Adipocyte (in vitro differentiated cells): ENCODE results near the gene PIEZO2.
A peak's percentile ranks its signal among the peaks of the same experiment; 100 is the strongest.

Source experiments
- DNase-seq: peaks from one replicate; pipeline ENCODE4 v3.0.0-alpha.2; 2015; ENCODE audit warnings: low read depth
- H3K27me3 ChIP-seq: replicated peaks from 2 replicates; pipeline ENCODE4 v1.7.0; 2013; ENCODE audit warnings: mild to moderate bottlenecking, low read length, moderate library complexity; ENCODE audit not compliant: control insufficient read depth, insufficient read depth
- H3K36me3 ChIP-seq: 2 replicates; pipeline ENCODE4 v1.7.0; 2013; ENCODE audit warnings: low read length, mild to moderate bottlenecking, moderate library complexity; ENCODE audit not compliant: control insufficient read depth, insufficient read depth, severe bottlenecking
- H3K4me1 ChIP-seq: 2 replicates; pipeline ENCODE4 v1.7.0; 2013; ENCODE audit warnings: mild to moderate bottlenecking, low read length, moderate library complexity; ENCODE audit not compliant: control insufficient read depth, insufficient read depth
- H3K4me3 ChIP-seq: 2 replicates; pipeline ENCODE4 v1.7.0; 2013; ENCODE audit warnings: mild to moderate bottlenecking, low read length, moderate library complexity
- H3K9ac ChIP-seq: 2 replicates; pipeline ENCODE4 v1.7.0; 2013; ENCODE audit warnings: mild to moderate bottlenecking, low read length, moderate library complexity
- H3K9me3 ChIP-seq: 2 replicates; pipeline ENCODE4 v1.7.0; 2013; ENCODE audit warnings: mild to moderate bottlenecking, low read length, moderate library complexity; ENCODE audit not compliant: control insufficient read depth

PIEZO2 gene

GRCh38 chr18:10951631-10952544 is 197.5 kb downstream of the PIEZO2 start:
- H3K36me3 ChIP-seq: no peaks in the 10 kb centered on the region
- peak; percentile 20 for DNase-seq
- no peaks in the 10 kb centered on the region for H3K4me1 ChIP-seq
- H3K4me3 ChIP-seq: no peak overlapping the region
- H3K27me3 ChIP-seq: no peaks in the 10 kb centered on the region
- peaks cover 14% of the 10 kb centered on the region for H3K9me3 ChIP-seq
- H3K9ac ChIP-seq: no peak overlapping the region

- Histone ChIP-seq H3K4me1 (no peaks in the 10 kb centered on the region), H3K4me3 (no peak overlapping the region), H3K9ac (no peak overlapping the region), H3K9me3 (peaks cover 22% of the 10 kb centered on the region), H3K36me3 (no peaks in the 10 kb centered on the region), H3K27me3 (no peaks in the 10 kb centered on the region)
- no peak for DNase-seq
These were observed 198.3 kb downstream of the PIEZO2 start for GRCh38 chr18:10950876-10951630.

GRCh38 chr18:10950080-10950875 is 199.1 kb downstream of the PIEZO2 start:
- H3K9ac ChIP-seq: no peak overlapping the region
- peaks cover 30% of the 10 kb centered on the region for H3K9me3 ChIP-seq
- H3K27me3 ChIP-seq: no peaks in the 10 kb centered on the region

GRCh38 chr18:10949655-10950054 is 199.7 kb downstream of the PIEZO2 start:
- DNase-seq: no peak
- no peak overlapping the region for H3K4me3 ChIP-seq
- H3K9me3 ChIP-seq: peaks cover 36% of the 10 kb centered on the region
- no peaks in the 10 kb centered on the region for H3K36me3 ChIP-seq
- H3K9ac ChIP-seq: no peak overlapping the region
- H3K4me1 ChIP-seq: no peaks in the 10 kb centered on the region
- no peaks in the 10 kb centered on the region for H3K27me3 ChIP-seq

More at GRCh38 chr18:10950080-10950875, 199.1 kb downstream of the PIEZO2 start:
- Histone ChIP-seq H3K4me1 (no peaks in the 10 kb centered on the region), H3K4me3 (no peak overlapping the region), H3K36me3 (no peaks in the 10 kb centered on the region)
- no peak for DNase-seq

- H3K4me1 ChIP-seq: no peaks in the 10 kb centered on the region
- no peak for DNase-seq
- H3K36me3 ChIP-seq: no peaks in the 10 kb centered on the region
- peaks cover 39% of the 10 kb centered on the region for H3K9me3 ChIP-seq
- no peaks in the 10 kb centered on the region for H3K27me3 ChIP-seq
- no peak overlapping the region for H3K9ac ChIP-seq
- no peak overlapping the region for H3K4me3 ChIP-seq
These were observed 200.9 kb downstream of the PIEZO2 start for GRCh38 chr18:10948421-10948820.

GRCh38 chr18:10946058-10946457 is 203.3 kb downstream of the PIEZO2 start:
- no peaks in the 10 kb centered on the region for H3K27me3 ChIP-seq
- H3K36me3 ChIP-seq: no peaks in the 10 kb centered on the region
- peaks cover 39% of the 10 kb centered on the region for H3K9me3 ChIP-seq
- no peaks in the 10 kb centered on the region for H3K4me1 ChIP-seq
- DNase-seq: no peak
- H3K4me3 ChIP-seq: no peak overlapping the region
- no peak overlapping the region for H3K9ac ChIP-seq

- Histone ChIP-seq H3K9me3 (peaks cover 34% of the 10 kb centered on the region), H3K4me3 (no peak overlapping the region), H3K36me3 (no peaks in the 10 kb centered on the region), H3K9ac (no peak overlapping the region), H3K4me1 (no peaks in the 10 kb centered on the region), H3K27me3 (no peaks in the 10 kb centered on the region)
- no peak for DNase-seq
These were observed 206.4 kb downstream of the PIEZO2 start for GRCh38 chr18:10942998-10943397.

- H3K4me1 ChIP-seq: peaks cover 13% of the 10 kb centered on the region
- H3K9me3 ChIP-seq: peaks cover 4% of the 10 kb centered on the region
- no peaks in the 10 kb centered on the region for H3K36me3 ChIP-seq
- H3K9ac ChIP-seq: no peak overlapping the region
- DNase-seq: no peak
- no peaks in the 10 kb centered on the region for H3K27me3 ChIP-seq
- no peak overlapping the region for H3K4me3 ChIP-seq
These were observed 209.5 kb downstream of the PIEZO2 start for GRCh38 chr18:10939822-10940221.

- H3K36me3 ChIP-seq: no peaks in the 10 kb centered on the region
- H3K9ac ChIP-seq: no peak overlapping the region
- H3K4me1 ChIP-seq: peaks cover 13% of the 10 kb centered on the region
- no peak for DNase-seq
- no peaks in the 10 kb centered on the region for H3K9me3 ChIP-seq
- no peaks in the 10 kb centered on the region for H3K27me3 ChIP-seq
- H3K4me3 ChIP-seq: no peak overlapping the region
These were observed 211.4 kb downstream of the PIEZO2 start for GRCh38 chr18:10937743-10938640.
